ENCODE data around the gene TRAPPC12.

TRAPPC12 gene

DNA sequence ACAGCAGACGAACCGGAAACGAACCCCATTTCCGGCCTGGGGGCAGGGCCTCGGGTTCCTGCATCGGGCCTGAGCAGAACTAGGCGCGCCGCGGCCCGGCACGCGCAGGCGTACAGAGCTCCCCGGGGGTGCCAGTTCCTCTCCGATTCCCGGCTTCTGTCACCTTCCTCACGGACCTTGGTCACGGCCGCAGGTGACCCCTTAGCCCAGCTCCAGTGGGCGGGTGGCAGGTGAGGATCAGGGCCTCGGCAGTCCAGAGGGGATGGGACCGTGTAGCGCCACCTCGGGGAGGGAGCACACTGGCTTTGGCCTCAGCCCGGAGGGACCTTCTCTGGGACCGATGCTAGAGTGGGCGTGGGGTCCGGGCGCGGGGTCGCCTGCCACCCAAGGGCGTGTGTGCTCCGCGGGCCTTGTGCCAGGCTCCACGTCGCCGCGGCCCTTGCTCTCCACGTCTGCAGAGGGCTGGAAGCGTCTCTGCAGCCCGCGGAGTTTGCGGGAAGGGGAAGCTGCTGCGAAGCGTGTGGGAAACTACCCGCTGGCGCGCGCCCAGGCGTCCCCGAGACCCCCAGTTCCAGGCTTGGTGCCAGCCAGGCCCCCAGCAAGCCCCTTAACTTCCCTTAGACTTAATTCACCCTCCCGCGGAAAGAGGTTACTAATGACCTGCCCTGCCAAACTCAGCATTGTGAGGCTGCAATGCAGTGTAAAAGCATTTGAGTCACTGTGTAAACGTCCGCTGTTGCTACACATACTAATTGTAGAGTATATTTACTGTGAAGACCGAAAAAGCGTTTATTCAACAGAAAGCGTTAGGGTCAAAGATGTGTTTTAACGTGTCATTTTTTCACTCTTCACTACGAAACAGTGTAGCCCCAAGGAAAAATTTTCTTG is at the start of gene TRAPPC12:
TRAPPC12 (plus strand) TSS at position 48 of the 888 bp plus-strand sequence. CDS start 7,930 bp downstream, outside the sequence.
- TF ChIP-seq, protein P1, sequence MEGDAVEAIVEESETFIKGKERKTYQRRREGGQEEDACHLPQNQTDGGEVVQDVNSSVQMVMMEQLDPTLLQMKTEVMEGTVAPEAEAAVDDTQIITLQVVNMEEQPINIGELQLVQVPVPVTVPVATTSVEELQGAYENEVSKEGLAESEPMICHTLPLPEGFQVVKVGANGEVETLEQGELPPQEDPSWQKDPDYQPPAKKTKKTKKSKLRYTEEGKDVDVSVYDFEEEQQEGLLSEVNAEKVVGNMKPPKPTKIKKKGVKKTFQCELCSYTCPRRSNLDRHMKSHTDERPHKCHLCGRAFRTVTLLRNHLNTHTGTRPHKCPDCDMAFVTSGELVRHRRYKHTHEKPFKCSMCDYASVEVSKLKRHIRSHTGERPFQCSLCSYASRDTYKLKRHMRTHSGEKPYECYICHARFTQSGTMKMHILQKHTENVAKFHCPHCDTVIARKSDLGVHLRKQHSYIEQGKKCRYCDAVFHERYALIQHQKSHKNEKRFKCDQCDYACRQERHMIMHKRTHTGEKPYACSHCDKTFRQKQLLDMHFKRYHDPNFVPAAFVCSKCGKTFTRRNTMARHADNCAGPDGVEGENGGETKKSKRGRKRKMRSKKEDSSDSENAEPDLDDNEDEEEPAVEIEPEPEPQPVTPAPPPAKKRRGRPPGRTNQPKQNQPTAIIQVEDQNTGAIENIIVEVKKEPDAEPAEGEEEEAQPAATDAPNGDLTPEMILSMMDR (IDR thresholded peaks at IDR 0.05; ENCODE audit: low read depth, low read length) = 0 out of 2 replicates have a peak, but pooled peaks have one; percentile 29

DNA sequence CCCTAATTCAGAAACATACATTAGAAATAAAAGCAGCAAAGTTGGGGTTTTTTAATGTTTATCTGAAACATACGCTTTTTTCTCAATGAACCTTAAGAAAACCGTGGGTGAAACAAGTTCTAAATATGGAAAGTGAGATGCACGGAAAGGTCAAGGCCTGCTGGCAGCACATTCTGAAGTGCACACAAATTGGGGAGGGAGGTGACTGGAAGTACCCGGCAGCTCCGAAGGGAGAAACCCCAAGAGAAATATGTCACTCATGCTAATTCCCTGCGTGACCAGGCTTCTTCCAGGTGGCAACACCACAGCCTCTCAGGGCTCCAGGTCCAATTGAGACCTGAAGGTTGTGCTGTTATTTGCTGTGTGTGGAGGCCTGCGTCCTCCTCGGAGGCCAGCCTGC is 47.4 kb upstream of the TRAPPC12 start:
- TF ChIP-seq, protein P1 (IDR thresholded peaks at IDR 0.05; ENCODE audit: low read depth, low read length) = no peak
- no peak overlapping the region for H3K4me3 ChIP-seq (ENCODE audit: low read depth, low read length)

More for the DNA sequence above, at the start of gene TRAPPC12:
- H3K4me3 ChIP-seq (ENCODE audit: low read depth, low read length) = peak within 1 kb of the TSS; percentile 69

DNA sequence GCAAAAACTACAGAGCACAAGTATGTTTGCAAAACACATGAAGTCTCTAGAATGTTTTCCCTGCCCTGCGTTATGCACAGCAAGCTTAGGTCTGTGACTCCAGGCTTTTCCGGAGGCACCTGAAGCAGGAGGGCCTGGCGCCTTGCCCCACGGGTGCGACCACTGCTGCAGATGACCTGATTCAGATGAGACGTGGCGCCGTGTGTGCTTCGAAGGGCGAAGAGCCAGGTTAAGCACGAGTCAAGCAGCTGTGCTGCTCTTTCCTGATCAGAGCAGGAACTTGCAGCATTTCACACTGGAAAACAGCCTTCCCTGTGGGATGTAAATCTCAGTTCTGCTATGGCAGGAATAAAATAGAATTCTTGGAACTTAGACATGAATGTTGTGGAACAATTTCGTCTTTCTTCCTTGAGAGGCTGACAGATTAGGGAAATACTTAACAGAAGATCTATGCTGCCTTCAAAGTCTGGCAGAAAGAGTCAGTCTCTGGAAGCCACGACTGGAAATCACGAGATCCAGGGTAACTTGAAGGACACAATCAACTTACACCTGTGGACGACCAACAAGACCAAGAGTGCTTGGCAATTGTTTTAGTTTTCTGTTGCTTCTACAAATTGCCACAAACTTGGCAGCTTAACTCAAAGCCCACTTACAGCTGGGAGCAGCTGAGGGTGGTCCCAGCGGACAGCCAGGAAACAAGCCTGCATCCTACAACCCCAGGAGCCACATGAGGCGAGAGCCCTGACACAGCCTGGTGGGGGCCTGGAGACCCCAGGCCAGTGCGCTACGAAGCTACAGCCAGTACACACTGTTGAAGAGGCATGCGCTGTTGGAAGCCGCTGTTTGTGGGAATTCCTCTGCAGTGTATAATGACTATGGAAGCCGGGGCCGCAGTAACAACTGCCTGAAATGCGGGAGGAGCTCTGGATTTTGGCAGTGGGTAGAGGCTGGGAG is 44.8 kb upstream of the TRAPPC12 start:
- TF ChIP-seq, protein P1 (IDR thresholded peaks at IDR 0.05; ENCODE audit: low read depth, low read length) = no peak
- no peak overlapping the region for H3K4me3 ChIP-seq (ENCODE audit: low read depth, low read length)

- TF ChIP-seq, protein P1 (IDR thresholded peaks at IDR 0.05; ENCODE audit: low read depth, low read length) = no peak
- H3K4me3 ChIP-seq (ENCODE audit: low read depth, low read length) = no peak overlapping the region
These were observed 42.6 kb upstream of the TRAPPC12 start for GRCh38 chr2:3336844-3337243.

DNA sequence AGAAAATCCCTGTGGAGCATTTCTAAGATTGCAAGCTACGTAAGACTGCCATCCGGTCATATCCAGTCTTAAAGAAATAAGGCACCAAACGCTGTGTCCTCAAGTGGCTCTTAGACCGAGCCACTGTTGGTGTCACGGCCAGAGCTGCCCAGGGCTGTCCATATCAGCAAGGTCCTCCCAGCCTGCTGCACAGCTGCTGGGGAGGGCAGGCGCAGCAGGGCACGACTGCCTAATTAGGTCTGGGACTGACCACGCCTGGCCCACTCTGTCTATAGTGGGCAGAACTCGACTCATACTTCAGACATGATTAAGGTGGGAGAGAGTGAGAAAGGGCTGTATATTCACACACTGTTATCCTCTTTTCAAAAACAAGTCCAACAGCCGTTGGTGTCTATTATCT is 41.2 kb upstream of the TRAPPC12 start:
- no peak overlapping the region for H3K4me3 ChIP-seq (ENCODE audit: low read depth, low read length)
- TF ChIP-seq, protein P1 (IDR thresholded peaks at IDR 0.05; ENCODE audit: low read depth, low read length) = no peak

DNA sequence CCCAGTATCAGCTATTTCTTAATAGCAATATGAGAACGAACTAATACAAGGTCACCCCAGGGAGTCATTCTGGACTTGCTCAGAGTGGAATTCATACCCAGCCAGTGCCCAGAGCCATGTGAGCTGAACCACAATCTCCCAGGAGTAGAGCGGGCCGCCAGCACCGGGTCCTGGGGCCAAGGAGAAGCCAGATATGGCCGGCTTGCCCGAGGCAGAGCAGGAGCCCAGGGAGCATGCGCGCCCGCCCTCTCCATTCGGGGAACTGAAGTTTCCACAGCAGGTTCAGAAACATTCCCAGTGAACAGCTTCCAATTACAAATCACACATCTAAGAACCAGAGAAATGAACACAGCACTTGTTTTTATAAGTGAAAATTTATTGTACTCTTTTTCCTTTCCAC is 39.4 kb upstream of the TRAPPC12 start:
- TF ChIP-seq, protein P1 (IDR thresholded peaks at IDR 0.05; ENCODE audit: low read depth, low read length) = no peak
- no peak overlapping the region for H3K4me3 ChIP-seq (ENCODE audit: low read depth, low read length)
